Neuronal stem cell (in vitro differentiated cells): Measurements from ENCODE around the gene RAG1.

Source experiments
- DNase-seq: peaks from one replicate; pipeline ENCODE4 v3.0.0-alpha.2; 2013; ENCODE audit warnings: low spot score
- H2AFZ ChIP-seq: one replicate; pipeline ENCODE4 v1.6.1; 2013; ENCODE audit warnings: mild to moderate bottlenecking, low read length, inconsistent platforms
- H2AK5ac ChIP-seq: 2 replicates; pipeline ENCODE4 v1.6.1; 2013; ENCODE audit warnings: low read depth, mild to moderate bottlenecking, inconsistent platforms, low read length, moderate library complexity, mixed read lengths
- H2BK120ac ChIP-seq: 2 replicates; pipeline ENCODE4 v1.6.1; 2013; ENCODE audit warnings: low read depth, mild to moderate bottlenecking, inconsistent platforms, low read length, moderate library complexity, mixed read lengths
- H2BK12ac ChIP-seq: one replicate; pipeline ENCODE4 v1.6.1; 2013; ENCODE audit warnings: low read length, inconsistent platforms
- H2BK15ac ChIP-seq: 2 replicates; pipeline ENCODE4 v1.6.1; 2013; ENCODE audit warnings: mild to moderate bottlenecking, low read length, inconsistent platforms, mixed read lengths
- H2BK5ac ChIP-seq: one replicate; pipeline ENCODE4 v1.6.1; 2013; ENCODE audit warnings: inconsistent platforms, mild to moderate bottlenecking, low read length, moderate library complexity
- H3K14ac ChIP-seq: one replicate; pipeline ENCODE4 v1.6.1; 2013; ENCODE audit warnings: low read length, inconsistent platforms
- H3K18ac ChIP-seq: 2 replicates; pipeline ENCODE4 v1.6.1; 2013; ENCODE audit warnings: low read length, inconsistent platforms
- H3K23ac ChIP-seq: 2 replicates; pipeline ENCODE4 v1.6.1; 2013; ENCODE audit warnings: low read depth, mild to moderate bottlenecking, mixed read lengths, low read length, inconsistent platforms; ENCODE audit not compliant: poor library complexity
- H3K27ac ChIP-seq: replicated peaks from 3 replicates; pipeline ENCODE4 v1.5.1; 2013; ENCODE audit warnings: low read length, inconsistent platforms
- H3K27me3 ChIP-seq, 3 experiments: 2 replicates each; pipeline ENCODE4 v1.6.1; 2013; ENCODE audit warnings: low read length in 3 of 3, mild to moderate bottlenecking in 2 of 3, inconsistent platforms in 1 of 3, low read depth in 1 of 3, mixed read lengths in 1 of 3, moderate library complexity in 1 of 3; ENCODE audit not compliant: control insufficient read depth in 3 of 3, insufficient read depth in 3 of 3
- H3K36me3 ChIP-seq, 2 donors: replicated peaks in 1 of 2; 2 replicates each; pipeline ENCODE4 v1.6.1; 2013; ENCODE audit warnings: low read length in 2 of 2; ENCODE audit not compliant: control insufficient read depth in 2 of 2, insufficient read depth in 2 of 2
- H3K4ac ChIP-seq: 2 replicates; pipeline ENCODE4 v1.6.1; 2013; ENCODE audit warnings: inconsistent platforms, mild to moderate bottlenecking, low read length, moderate library complexity
- H3K4me1 ChIP-seq, 2 donors: 1 replicate in 1 of 2; 2 replicates in 1 of 2; pipeline ENCODE4 v1.6.1; 2013; ENCODE audit warnings: low read length in 2 of 2, low read depth in 1 of 2; ENCODE audit not compliant: control insufficient read depth in 2 of 2, insufficient read depth in 1 of 2
- H3K4me2 ChIP-seq: one replicate; pipeline ENCODE4 v1.6.1; 2013; ENCODE audit warnings: mild to moderate bottlenecking, low read length, inconsistent platforms; ENCODE audit not compliant: insufficient read depth, poor library complexity, severe bottlenecking
- H3K4me3 ChIP-seq, 2 donors: 2 replicates each; pipeline ENCODE4 v1.5.1; 2013; ENCODE audit warnings: low read length in 2 of 2, mild to moderate bottlenecking in 2 of 2, inconsistent platforms in 1 of 2, moderate library complexity in 1 of 2
- H3K79me1 ChIP-seq: one replicate; pipeline ENCODE4 v1.6.1; 2013; ENCODE audit warnings: low read depth, mild to moderate bottlenecking, inconsistent platforms, low read length, moderate library complexity
- H3K9ac ChIP-seq: one replicate; pipeline ENCODE4 v1.6.1; 2013; ENCODE audit warnings: mild to moderate bottlenecking, low read depth, low read length, inconsistent platforms; ENCODE audit not compliant: poor library complexity
- H3K9me3 ChIP-seq, 2 donors: replicated peaks in 1 of 2; 2 replicates each; pipeline versions ENCODE3 to v1.6.1; 2013; ENCODE audit warnings: low read length in 2 of 2, mild to moderate bottlenecking in 2 of 2, inconsistent platforms in 1 of 2, low read depth in 1 of 2, mixed read lengths in 1 of 2, moderate library complexity in 1 of 2; ENCODE audit not compliant: control insufficient read depth in 2 of 2, insufficient read depth in 1 of 2
- H4K8ac ChIP-seq: one replicate; pipeline ENCODE4 v1.6.1; 2013; ENCODE audit warnings: low read depth, mild to moderate bottlenecking, inconsistent platforms, low read length, moderate library complexity
- H4K91ac ChIP-seq: one replicate; pipeline ENCODE4 v1.6.1; 2013; ENCODE audit warnings: low read length, low read depth, mild to moderate bottlenecking, inconsistent platforms; ENCODE audit not compliant: poor library complexity
- whole genome bisulfite sequencing, 2 donors: extraction: QIAGEN DNeasy Blood & Tissue Kit; methylation state at CpG; one replicate each; pipeline ENCODE4 v1.1.7; 2013; ENCODE audit warnings: missing lambda C conversion rate in 2 of 2, mixed read lengths in 1 of 2; ENCODE audit not compliant: insufficient read length in 2 of 2, insufficient replicate concordance in 1 of 2; ENCODE audit errors: extremely low coverage in 2 of 2; 5-methylcytosine and 5-hydroxymethylcytosine counted together

Gene RAG1

GRCh38 chr11:36619502-36619901 lies 51.7 kb downstream of the RAG1 start:
- Histone ChIP-seq H2BK12ac (no peak overlapping the region), H3K4me1 (peaks cover 0 to 1% of the 10 kb centered on the region in 2 donors), H2AFZ (no peak overlapping the region), H2BK5ac (no peak overlapping the region), H3K23ac (no peak overlapping the region), H4K8ac (no peak overlapping the region), H3K9ac (no peak overlapping the region), H3K14ac (no peak overlapping the region), H2BK15ac (no peak overlapping the region), H2BK120ac (no peak overlapping the region), H3K27ac (no peak overlapping the region), H4K91ac (no peak overlapping the region), H3K18ac (no peak overlapping the region), H3K4ac (no peak overlapping the region), H3K36me3 (no peaks in the 10 kb centered on the region), H3K9me3 (no peaks in the 10 kb centered on the region), H3K79me1 (no peaks in the 10 kb centered on the region), H3K27me3 (no peaks in the 10 kb centered on the region), H3K4me2 (no peak overlapping the region), H2AK5ac (no peak overlapping the region), H3K4me3 (no peak overlapping the region)
- WGBS, 2 donors: no CpG with 5 or more reads among the region's 5 CpGs
- no peak for DNase-seq

GRCh38 chr11:36620246-36620645 lies 52.4 kb downstream of the RAG1 start:
- H3K9me3 ChIP-seq: no peaks in the 10 kb centered on the region
- H3K4ac ChIP-seq: no peak overlapping the region
- H3K27ac ChIP-seq: no peak overlapping the region
- no peak overlapping the region for H2BK5ac ChIP-seq
- no peak overlapping the region for H2BK120ac ChIP-seq
- no peak overlapping the region for H2AFZ ChIP-seq
- H3K4me2 ChIP-seq: no peak overlapping the region
- H2AK5ac ChIP-seq: no peak overlapping the region
- no peak for DNase-seq
- no peak overlapping the region for H4K91ac ChIP-seq
- H3K79me1 ChIP-seq: no peaks in the 10 kb centered on the region
- no peaks in the 10 kb centered on the region for H3K36me3 ChIP-seq
- H3K14ac ChIP-seq: no peak overlapping the region
- H3K9ac ChIP-seq: no peak overlapping the region
- H3K27me3 ChIP-seq: no peaks in the 10 kb centered on the region
- no peak overlapping the region for H3K4me3 ChIP-seq
- H2BK12ac ChIP-seq: no peak overlapping the region
- no peak overlapping the region for H4K8ac ChIP-seq
- no peak overlapping the region for H3K23ac ChIP-seq
- no peak overlapping the region for H2BK15ac ChIP-seq
- H3K4me1 ChIP-seq: peaks cover 0 to 1% of the 10 kb centered on the region in 2 donors
- H3K18ac ChIP-seq: no peak overlapping the region

GRCh38 chr11:36622431-36623136 lies 54.8 kb downstream of the RAG1 start:
- no peaks in the 10 kb centered on the region for H3K36me3 ChIP-seq
- H3K27me3 ChIP-seq: no peaks in the 10 kb centered on the region
- no peak overlapping the region for H2BK12ac ChIP-seq
- no peak overlapping the region for H3K9ac ChIP-seq
- H2BK5ac ChIP-seq: no peak overlapping the region
- H3K9me3 ChIP-seq: no peaks in the 10 kb centered on the region
- no peak overlapping the region for H3K14ac ChIP-seq
- no peak overlapping the region for H3K4me2 ChIP-seq
- WGBS, 2 donors: no CpG with 5 or more reads among the region's 3 CpGs
- peaks cover 2% of the 10 kb centered on the region for H3K79me1 ChIP-seq
- no peak overlapping the region for H3K27ac ChIP-seq
- H3K4me1 ChIP-seq: peaks cover 0 to 1% of the 10 kb centered on the region in 2 donors
- no peak overlapping the region for H2BK15ac ChIP-seq
- no peak overlapping the region for H2AFZ ChIP-seq
- no peak overlapping the region for H3K23ac ChIP-seq
- no peak overlapping the region for H3K18ac ChIP-seq
- H3K4ac ChIP-seq: no peak overlapping the region
- H4K8ac ChIP-seq: no peak overlapping the region
- H2AK5ac ChIP-seq: no peak overlapping the region
- H4K91ac ChIP-seq: no peak overlapping the region
- H2BK120ac ChIP-seq: no peak overlapping the region
- no peak overlapping the region for H3K4me3 ChIP-seq
- DNase-seq: no peak

GRCh38 chr11:36623494-36623893 lies 55.7 kb downstream of the RAG1 start:
- WGBS, 2 donors: 94% methylated on average over 2 of the region's 5 CpGs; no CpG with 5 or more reads in 1 of the 2 donors
- H2AFZ ChIP-seq: no peak overlapping the region

More at GRCh38 chr11:36623494-36623893, 55.7 kb downstream of the RAG1 start:
- H3K27ac ChIP-seq: no peak overlapping the region
- no peaks in the 10 kb centered on the region for H3K36me3 ChIP-seq
- H3K14ac ChIP-seq: no peak overlapping the region
- no peak overlapping the region for H2AK5ac ChIP-seq
- H3K4me1 ChIP-seq: peaks cover 0 to 1% of the 10 kb centered on the region in 2 donors
- H3K79me1 ChIP-seq: peaks cover 2% of the 10 kb centered on the region
- no peak for DNase-seq
- no peak overlapping the region for H4K91ac ChIP-seq
- H3K4ac ChIP-seq: no peak overlapping the region
- H3K18ac ChIP-seq: no peak overlapping the region
- H4K8ac ChIP-seq: no peak overlapping the region
- no peak overlapping the region for H2BK15ac ChIP-seq
- no peak overlapping the region for H3K9ac ChIP-seq
- no peak overlapping the region for H3K23ac ChIP-seq
- H3K9me3 ChIP-seq: no peaks in the 10 kb centered on the region
- H3K4me2 ChIP-seq: no peak overlapping the region
- no peak overlapping the region for H3K4me3 ChIP-seq
- H2BK12ac ChIP-seq: no peak overlapping the region
- H3K27me3 ChIP-seq: no peaks in the 10 kb centered on the region
- H2BK120ac ChIP-seq: no peak overlapping the region
- H2BK5ac ChIP-seq: no peak overlapping the region
